BE2C (cell line): ENCODE data around the gene IRF1.

Experiments used
- DNase-seq: peaks from one replicate; pipeline ENCODE4 v3.0.0-alpha.2; 2020
- H3K27me3 ChIP-seq: fragments of 250-450 bp; sonication (Bioruptor Pico); 2 replicates; pipeline ENCODE4 v1.5.1; 2020; ENCODE audit warnings: mild to moderate bottlenecking
- H3K36me3 ChIP-seq: fragments of 250-450 bp; sonication (Bioruptor Pico); 2 replicates; pipeline ENCODE4 v1.5.1; 2020; ENCODE audit warnings: mild to moderate bottlenecking
- H3K4me1 ChIP-seq: fragments of 250-450 bp; sonication (Bioruptor Pico); 2 replicates; pipeline ENCODE4 v1.5.1; 2020
- H3K4me3 ChIP-seq: 2 replicates; pipeline ENCODE4 v1.5.1; 2011; ENCODE audit warnings: low read depth, low read length
- H3K9me3 ChIP-seq: fragments of 250-450 bp; sonication (Bioruptor Pico); 2 replicates; pipeline ENCODE4 v1.5.1; 2020
- TF ChIP-seq, protein P1 (sequence below): IDR thresholded peaks from 2 replicates; pipeline ENCODE4 v1.5.1; 2012; ENCODE audit warnings: mild to moderate bottlenecking, low read depth, low read length

The IRF1 gene

DNA sequence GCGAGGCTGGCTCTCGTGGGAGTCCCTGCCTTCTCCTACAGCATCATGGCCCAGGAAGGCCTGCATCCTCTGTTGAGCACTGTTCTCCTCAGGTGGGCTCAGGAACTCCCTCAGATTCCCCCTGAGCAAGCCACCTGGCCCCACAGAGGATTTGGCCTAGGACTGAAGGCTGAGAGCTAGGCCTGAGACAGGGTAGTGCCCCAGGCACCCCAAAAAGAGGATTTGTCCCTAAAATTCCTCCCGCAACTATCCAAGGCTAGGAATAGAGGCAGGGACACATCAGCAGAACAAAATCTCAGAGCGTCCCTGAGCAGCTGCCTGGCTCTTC lies 11.0 kb upstream of the IRF1 start:
- Histone ChIP-seq H3K9me3 (no peaks in the 10 kb centered on the region), H3K36me3 (no peaks in the 10 kb centered on the region), H3K4me1 (no peaks in the 10 kb centered on the region), H3K4me3 (no peak overlapping the region), H3K27me3 (no peaks in the 10 kb centered on the region)
- TF ChIP-seq, protein P1, sequence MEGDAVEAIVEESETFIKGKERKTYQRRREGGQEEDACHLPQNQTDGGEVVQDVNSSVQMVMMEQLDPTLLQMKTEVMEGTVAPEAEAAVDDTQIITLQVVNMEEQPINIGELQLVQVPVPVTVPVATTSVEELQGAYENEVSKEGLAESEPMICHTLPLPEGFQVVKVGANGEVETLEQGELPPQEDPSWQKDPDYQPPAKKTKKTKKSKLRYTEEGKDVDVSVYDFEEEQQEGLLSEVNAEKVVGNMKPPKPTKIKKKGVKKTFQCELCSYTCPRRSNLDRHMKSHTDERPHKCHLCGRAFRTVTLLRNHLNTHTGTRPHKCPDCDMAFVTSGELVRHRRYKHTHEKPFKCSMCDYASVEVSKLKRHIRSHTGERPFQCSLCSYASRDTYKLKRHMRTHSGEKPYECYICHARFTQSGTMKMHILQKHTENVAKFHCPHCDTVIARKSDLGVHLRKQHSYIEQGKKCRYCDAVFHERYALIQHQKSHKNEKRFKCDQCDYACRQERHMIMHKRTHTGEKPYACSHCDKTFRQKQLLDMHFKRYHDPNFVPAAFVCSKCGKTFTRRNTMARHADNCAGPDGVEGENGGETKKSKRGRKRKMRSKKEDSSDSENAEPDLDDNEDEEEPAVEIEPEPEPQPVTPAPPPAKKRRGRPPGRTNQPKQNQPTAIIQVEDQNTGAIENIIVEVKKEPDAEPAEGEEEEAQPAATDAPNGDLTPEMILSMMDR: no peak
- DNase-seq: no peak

DNA sequence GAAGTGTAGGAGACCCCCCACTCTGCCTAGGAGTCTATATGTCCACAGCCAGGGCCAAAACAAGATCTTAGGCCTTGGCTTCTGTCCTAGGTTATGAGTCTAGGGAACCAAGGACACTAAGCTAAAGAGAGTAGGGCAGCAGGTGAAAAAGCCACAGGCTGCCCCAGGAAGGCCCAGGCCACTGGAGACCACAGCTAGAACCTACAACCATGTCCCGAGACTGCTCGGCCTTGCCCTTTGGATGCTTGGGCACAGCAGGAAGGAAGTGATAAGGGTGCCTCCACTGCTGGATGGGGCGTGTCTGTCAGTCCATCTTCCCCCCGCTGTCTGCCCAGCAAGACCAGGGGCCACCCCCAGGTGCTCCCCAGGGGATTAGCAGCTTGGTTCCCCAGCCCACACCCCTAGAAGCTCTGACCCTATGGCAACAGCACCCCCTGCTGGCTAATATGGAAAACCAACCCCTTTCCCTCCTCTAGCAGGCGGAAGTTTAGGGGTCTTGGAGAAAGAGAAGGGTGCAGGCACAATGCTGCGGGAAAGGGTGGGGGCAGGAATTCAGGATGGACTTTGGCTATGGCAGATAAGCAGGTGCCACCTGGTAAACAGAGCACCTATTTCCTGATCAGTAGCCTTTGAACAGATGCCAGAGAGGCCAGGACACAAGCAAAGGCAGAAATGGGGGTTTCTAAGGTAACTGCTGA lies 10.5 kb upstream of the IRF1 start:
- Histone ChIP-seq H3K36me3 (no peaks in the 10 kb centered on the region), H3K4me1 (no peaks in the 10 kb centered on the region), H3K27me3 (no peaks in the 10 kb centered on the region), H3K9me3 (no peaks in the 10 kb centered on the region), H3K4me3 (no peak overlapping the region)
- TF ChIP-seq, protein P1: peak; percentile 91
- DNase-seq: peak; percentile 75

DNA sequence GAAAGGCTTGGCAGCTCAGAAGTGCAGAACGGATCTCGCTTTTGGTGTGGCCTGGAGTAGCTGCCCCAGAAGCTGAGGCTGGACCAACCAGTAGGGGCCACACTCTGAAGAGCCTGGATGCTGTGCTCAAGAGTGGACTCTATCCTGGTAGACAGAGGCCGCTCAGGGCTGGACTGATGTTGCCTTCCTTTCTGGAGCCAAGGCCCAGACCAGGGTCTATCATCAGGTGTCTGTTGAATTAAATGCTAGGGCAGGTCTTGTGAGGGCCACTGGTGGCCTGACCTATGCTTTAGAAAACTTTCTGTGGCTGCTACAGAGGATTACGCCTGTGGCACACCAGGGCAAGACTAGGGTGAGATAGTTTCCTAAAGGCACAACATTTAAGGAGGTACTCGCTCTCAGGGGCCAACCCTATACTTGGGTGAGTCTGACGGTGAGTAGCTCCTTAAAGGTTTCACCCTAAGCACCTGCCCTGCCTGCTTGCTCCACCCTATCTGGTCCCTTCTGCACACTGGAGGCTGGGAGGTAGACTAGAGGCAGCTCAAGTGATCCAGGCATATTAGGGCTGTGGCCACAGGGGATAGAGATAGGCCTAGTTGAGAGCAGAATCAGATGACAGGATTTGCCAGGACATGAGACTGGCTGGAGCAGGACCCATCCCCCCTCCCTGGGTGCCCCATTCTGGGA lies 9.8 kb upstream of the IRF1 start:
- DNase-seq: no peak
- H3K27me3 ChIP-seq: no peaks in the 10 kb centered on the region
- TF ChIP-seq, protein P1: no peak
- H3K4me3 ChIP-seq: no peak overlapping the region
- no peaks in the 10 kb centered on the region for H3K36me3 ChIP-seq
- H3K4me1 ChIP-seq: peaks cover under 1% of the 10 kb centered on the region; the same call in 1 of the 2 replicates
- no peaks in the 10 kb centered on the region for H3K9me3 ChIP-seq

DNA sequence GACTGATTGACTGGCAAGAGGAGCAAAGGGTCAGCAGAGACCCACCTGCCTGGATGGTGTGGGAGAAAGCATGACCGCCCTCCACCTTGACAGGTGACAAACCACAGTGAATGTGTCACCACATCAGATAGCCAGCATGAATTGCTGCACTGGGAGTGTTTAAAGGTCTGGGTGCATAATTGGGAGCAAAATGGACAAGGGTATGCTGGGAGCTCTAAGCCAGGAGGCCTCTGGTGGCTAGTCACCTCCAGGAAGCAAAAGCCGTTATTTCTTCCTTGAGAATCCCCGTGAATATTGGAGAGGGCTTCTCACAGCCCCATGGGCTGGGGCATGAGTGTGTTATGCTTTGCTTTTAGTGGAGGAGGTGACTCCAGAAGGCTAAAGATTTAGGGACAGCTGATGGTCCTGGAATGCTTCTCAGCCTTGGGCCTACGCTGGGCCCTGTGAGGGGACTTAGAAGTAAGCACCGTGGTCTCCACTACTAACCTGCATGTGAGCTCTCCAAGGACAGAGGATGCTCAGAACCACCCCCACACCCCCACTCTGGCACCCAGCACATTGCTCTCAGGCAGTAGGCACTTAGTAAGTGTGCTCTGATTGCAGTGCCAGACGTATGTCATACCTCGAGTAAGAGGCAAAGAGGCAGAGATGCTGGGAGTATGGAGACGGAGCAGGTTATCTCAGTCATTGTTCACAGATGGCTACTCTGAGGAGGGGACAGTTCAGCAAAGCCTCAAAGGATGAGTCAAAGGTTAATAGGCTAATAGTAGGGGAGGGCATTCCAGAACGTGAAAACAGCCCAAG lies 9.1 kb upstream of the IRF1 start:
- Histone ChIP-seq H3K4me3 (no peak overlapping the region), H3K27me3 (no peaks in the 10 kb centered on the region), H3K9me3 (no peaks in the 10 kb centered on the region), H3K4me1 (peaks cover 4% of the 10 kb centered on the region), H3K36me3 (no peaks in the 10 kb centered on the region)
- DNase-seq: no peak
- TF ChIP-seq, protein P1: no peak

DNA sequence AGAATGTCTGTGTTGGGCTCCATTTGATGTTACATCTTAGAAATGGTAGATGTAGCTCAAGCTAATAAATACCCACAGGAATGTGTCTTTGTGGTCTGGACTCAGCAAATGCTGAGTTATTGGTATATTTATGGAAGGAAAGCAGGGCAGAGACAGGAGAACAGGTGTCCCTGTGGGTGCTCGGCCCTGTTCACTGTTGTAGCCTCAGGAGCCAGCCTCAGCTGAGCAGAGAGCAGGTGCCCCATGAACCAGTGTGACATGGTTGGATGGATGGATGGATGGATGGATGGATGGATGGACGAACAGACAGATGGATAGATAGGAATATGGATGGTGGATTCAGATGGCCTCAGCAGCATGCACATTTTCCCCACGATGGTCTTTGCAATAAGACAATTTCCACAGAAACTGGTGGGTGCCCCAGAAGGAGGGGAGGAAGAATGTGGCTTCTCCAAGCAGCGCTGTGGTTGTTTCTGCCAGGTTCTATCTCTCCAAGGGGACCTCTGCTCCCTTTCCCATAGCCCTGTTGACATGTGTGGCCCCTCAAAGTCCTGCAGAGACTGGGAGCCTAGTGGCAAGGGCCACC lies 8.2 kb upstream of the IRF1 start:
- no peak for DNase-seq
- Histone ChIP-seq H3K4me3 (no peak overlapping the region), H3K9me3 (no peaks in the 10 kb centered on the region), H3K36me3 (no peaks in the 10 kb centered on the region), H3K27me3 (no peaks in the 10 kb centered on the region), H3K4me1 (peaks cover 4% of the 10 kb centered on the region)
- TF ChIP-seq, protein P1: no peak
